Gastrocnemius medialis (tissue), 4 donors: Measurements from ENCODE around the gene DQX1.

Experiments
- POLR2A ChIP-seq, 2 donors: fragments of 450-650 bp; IDR thresholded peaks; one replicate each; pipeline ENCODE4 v1.6.1; 2017; ENCODE audit warnings: antibody characterized with exemption in 2 of 2, mild to moderate bottlenecking in 2 of 2, moderate library complexity in 2 of 2
- TF ChIP-seq, protein P1 (sequence below), 5 experiments: fragments of 450-650 bp in 3 of 5; fragments of 200-600 bp in 2 of 5; sonication (generic) in 2 of 5; IDR thresholded peaks in 4 of 5; conservative IDR thresholded peaks in 1 of 5; 1 replicate in 4 of 5; 2 replicates in 1 of 5; pipeline ENCODE4 v1.5.1; 2016 to 2019; ENCODE audit warnings: antibody characterized with exemption in 5 of 5, mild to moderate bottlenecking in 3 of 5, moderate library complexity in 3 of 5

DNA sequence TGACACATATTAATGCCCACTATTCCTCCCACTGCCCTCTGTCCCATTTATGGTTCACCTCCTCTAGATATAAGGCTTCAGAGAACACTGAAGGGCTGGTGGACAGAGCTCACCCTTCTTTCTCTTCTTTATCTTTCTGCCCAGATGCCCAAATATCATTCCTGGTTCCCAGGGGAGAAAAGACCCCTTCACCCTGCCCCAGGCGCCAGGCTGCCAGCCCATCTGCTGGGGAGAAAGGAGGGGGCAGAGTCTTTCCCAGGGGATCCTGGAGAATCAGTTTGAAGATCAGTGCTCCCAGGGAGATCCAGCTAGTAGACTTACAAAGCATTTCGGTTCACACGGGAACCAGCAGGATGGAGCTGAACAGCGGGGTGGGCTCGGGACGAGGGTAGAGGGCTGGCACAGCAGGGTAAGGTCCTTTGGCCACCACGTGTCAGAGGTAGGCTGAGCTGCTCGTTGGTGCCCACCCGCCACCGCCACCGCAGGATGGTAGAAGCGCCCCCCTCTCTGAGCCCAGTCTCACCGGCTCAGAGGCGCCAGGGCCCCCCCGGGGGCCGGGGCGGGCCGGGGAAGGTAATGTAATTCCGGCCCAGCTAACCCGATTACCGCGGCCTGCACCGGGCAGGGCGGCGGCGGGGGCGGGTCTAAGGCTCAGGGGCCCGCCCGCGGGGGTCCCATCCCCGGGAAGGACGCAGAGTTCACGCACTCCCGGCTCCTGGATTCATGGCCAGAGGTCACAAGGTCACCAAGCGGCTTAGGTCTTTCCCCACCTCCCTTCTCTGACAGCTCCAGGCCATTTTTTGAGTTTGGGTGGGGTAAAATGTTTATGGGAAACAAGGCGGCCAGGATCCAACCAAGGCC is 13.1 kb downstream of the DQX1 start:
- TF ChIP-seq, protein P1, sequence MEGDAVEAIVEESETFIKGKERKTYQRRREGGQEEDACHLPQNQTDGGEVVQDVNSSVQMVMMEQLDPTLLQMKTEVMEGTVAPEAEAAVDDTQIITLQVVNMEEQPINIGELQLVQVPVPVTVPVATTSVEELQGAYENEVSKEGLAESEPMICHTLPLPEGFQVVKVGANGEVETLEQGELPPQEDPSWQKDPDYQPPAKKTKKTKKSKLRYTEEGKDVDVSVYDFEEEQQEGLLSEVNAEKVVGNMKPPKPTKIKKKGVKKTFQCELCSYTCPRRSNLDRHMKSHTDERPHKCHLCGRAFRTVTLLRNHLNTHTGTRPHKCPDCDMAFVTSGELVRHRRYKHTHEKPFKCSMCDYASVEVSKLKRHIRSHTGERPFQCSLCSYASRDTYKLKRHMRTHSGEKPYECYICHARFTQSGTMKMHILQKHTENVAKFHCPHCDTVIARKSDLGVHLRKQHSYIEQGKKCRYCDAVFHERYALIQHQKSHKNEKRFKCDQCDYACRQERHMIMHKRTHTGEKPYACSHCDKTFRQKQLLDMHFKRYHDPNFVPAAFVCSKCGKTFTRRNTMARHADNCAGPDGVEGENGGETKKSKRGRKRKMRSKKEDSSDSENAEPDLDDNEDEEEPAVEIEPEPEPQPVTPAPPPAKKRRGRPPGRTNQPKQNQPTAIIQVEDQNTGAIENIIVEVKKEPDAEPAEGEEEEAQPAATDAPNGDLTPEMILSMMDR (IDR thresholded peaks at IDR 0.05 in 4 of 5, conservative IDR thresholded peaks at IDR 0.05 in 1 of 5) = no peak
- no peak for TF ChIP-seq POLR2A (IDR thresholded peaks at IDR 0.05)
